GM19035 (cell line): ENCODE data around the gene DRG2.

Experiments
- ATAC-seq: cut with Tn5 transposase; IDR thresholded peaks from one replicate; pipeline ENCODE4 v1.9.1; 2021; ENCODE audit not compliant: unreplicated experiment

DRG2 gene

DNA sequence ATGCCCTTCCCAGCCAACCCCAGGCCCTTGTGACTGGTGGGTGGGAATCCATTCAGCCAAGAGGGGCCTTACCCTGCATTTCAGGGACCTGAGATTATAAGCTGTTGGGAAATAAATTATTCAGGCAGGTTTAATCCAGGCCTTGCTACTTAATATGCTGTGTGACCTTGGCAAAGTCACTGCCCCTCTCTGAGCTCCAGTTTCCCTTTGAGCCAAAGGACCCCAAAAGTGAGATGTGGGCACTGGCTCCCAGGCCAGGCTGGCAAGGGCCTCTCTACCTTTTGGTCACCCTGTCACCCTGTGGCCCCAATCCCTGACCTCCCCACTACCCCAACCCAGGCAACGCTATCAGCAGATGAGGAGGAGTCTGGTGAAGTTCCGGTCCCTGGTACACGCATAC is 54.7 kb downstream of the DRG2 start:
- no peak for ATAC-seq

DNA sequence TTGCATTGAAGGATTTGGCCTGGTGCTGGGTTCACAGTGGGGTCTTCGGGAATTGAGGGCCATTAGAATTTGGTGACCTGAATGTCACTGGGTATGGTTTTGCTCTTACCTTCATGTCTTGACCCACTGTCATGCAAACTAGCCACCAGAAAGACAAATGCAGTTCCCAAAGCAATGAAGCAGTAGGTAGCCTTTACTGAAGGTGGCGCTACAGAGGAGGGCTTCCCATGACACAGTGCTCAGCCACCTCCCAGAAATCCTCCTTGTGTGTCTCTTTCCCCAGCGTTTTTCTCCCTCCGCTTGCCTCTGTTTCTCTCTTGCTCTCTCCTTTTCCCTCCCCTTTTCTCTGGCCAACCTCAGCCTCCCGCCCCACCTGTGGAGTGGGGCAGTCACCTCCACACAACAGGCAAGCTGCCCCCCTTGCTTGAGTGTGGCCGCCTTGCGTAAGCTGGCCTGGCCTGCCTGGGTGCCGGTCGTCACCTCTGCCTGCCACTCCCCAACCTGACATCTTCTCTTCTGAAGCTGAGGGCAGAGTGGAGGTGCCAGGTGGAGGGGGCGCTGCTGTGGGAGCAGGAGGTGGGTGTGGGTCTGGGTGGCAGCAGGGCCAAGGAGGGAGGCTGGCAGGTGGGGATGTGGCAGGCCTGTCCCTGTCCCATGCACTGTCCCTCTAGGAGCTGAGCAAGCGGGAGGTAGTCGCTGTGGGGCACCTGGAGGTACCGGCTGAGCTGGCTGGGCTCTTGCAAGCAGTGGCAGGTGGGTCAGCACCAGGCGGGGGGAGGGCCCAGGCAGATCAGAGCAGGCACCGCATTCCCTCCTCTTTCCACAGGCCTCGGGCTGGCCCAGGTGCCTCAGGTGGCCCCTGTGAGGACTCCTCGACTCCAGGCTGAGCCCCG is 55.5 kb downstream of the DRG2 start:
- no peak for ATAC-seq

DNA sequence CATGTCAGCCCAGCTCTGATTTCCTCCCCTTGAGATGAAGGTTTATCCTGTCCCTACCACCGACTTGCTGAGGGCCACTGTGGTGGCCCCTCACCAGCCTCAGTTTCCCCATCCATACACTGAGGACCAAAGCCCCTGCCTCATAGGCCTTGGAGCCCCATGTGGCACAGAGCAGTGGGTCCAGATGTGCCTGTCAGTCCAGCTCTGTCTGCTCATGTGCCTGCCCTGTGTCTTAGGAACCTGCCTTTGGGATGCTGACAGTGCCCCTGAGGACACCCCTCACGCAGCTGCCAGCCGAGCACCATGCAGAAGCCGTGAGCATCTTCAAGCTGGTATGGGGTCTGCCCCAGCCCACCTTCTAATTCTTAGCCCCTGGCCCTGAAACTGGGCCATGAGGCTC is 56.5 kb downstream of the DRG2 start:
- no peak for ATAC-seq

DNA sequence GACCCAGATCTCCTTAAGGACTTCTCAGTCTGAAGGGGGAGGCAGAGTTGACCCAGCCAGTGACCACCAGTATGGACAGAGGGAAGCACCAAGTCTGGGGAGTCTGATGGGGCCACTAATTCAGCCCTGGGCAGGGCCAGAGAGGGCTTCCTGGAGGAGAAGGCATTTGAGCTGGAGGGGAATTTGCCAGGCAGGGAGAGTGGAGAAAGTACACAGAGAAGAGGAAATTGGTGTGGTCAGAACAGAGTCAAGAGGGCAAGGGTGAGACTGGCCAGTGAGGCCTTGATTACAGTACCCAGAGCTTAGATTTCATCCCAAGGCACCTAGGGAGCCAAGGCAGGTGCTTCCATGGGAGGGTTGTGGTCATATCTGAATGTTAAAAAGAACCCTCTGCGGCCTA is 57.1 kb downstream of the DRG2 start:
- ATAC-seq: no peak

DNA sequence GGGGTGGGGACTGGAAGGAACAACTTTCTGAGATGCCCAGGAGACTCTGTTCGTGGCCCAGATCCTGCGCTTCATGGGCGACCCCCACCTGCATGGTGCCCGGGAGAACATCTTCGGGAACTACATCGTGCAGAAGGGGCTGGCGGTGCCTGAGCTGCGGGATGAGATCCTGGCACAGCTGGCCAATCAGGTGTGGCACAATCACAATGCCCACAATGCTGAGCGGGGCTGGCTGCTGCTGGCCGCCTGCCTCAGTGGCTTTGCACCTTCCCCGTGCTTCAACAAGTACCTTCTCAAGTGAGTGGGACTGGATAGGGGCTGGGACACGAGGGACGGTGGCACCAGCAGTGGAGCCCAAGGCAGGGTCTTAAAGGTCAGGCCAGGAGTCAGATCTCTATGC is 58.1 kb downstream of the DRG2 start:
- no peak for ATAC-seq

DNA sequence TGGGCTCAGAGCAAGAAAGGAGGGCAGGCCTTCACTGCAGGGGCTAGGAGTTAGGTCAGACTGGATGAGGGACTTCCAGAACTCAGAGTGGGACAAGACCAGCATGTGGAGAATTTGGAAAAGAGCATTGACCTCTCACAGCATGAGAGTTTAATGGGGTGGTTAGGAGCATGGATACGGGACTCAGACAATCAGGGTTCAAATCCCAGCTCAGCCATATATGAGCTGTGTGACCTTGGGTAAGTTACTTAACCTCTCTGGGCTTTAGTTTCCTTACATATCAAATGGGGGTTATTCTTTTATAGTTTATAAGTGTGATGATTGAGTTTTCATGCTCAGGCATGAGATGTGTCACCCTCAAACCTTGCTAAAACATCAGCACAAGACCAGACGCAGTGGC is 58.5 kb downstream of the DRG2 start:
- no peak for ATAC-seq

DNA sequence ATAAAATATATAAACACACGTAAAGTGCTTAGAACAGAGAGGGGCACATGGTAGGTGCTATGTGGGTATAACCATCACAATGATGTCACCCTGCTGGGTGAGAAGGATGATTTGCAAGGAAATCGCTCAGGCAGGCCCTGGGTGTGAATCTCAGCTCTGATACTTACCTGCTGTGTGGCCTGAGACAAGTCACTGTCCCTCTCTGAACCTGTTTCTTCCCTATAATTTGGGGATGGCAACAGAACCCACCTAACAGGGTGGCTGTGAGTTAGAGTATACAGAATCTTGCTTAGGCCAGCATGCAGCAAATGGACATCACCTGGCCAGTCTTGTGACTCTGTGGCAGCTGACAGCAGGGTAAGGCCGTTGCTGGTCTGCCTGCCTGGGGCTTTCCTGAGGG is 59.2 kb downstream of the DRG2 start:
- ATAC-seq: no peak

DNA sequence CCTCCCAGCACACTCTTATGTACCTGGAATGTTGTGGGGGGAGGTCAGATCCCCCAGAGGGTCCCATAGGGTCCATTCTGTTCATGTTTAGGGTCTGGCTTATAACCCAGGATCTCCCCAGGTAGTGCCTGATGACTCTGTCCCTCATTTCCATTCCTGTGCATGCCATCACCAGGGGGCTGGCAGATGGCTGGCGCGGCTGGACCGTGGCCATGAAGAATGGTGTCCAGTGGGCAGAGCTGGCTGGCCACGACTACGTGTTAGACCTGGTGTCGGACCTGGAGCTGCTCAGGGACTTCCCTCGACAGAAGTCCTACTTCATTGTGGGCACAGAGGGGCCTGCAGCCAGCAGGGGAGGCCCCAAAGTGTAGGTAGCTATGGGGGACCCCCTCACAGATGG is 60.8 kb downstream of the DRG2 start:
- ATAC-seq: no peak

DNA sequence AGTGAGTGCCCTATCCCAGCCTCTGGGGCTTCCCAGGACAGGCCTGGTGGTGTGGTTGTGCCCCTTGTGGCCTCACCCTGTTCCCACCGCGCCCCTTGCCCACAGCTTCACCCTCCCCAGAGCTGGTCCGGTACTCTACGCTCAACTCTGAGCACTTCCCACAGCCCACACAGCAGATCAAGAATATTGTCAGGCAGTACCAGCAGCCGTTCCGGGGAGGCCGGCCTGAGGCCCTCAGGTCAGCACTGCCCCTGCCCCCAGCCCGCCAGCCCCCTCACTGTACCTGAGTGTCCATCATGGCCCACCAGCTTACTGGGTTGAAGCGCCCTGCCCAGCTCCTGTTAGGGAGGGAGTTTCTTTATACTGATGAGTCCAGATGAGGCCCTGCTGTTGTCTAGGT is 63.5 kb downstream of the DRG2 start:
- no peak for ATAC-seq

DNA sequence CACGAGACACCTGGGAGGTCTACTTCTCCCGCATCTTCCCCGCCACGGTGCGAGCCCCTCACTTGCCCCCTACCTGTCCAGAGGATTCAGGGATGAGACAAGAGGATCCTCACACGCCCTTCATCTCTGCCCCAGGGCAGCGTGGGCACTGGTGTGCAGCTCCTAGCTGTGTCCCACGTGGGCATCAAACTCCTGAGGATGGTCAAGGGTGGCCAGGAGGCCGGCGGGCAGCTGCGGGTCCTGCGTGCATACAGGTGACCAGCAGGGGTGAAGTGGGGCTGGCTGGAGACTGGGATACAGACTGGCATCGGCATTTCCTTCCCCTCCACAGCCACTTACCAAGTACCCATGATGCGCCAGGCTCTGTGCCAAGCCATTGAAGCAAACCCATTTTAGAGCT is 67.4 kb downstream of the DRG2 start:
- no peak for ATAC-seq

DNA sequence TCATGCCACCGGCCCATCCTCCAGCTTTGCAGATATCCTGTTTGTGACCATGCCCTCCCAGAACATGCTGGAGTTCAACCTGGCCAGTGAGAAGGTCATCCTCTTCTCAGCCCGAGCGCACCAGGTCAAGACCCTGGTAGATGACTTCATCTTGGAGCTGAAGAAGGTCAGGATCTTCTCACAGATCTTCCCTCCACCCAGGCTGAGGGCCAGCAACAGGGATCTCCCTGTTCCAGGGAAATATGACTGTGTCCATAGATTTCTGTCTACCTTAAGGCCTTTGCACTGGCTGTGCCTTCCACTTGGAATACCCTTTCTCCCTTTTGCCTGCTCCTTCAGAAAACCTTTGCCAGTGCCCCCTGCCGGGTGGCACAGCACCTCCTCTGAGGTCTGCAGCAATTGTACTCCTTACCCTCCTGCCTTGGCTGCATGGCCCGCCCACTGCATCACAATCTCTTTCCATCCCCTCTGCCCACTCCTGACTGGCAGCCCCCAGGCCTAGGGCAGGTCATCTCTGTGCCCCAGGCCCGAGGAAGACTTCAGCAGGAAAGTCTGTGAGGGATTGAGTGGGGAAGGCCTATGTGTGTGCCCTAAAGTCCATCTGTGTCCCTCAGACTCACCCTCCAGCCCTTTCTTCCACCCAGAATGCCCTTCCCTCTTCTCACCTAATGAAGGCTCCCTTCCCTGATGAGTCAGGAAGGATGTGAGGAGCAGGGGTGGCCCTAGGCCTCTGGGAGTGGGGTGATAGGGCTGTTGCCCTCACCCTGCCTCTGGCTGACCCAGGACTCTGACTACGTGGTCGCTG is 68.6 kb downstream of the DRG2 start:
- ATAC-seq: no peak

DNA sequence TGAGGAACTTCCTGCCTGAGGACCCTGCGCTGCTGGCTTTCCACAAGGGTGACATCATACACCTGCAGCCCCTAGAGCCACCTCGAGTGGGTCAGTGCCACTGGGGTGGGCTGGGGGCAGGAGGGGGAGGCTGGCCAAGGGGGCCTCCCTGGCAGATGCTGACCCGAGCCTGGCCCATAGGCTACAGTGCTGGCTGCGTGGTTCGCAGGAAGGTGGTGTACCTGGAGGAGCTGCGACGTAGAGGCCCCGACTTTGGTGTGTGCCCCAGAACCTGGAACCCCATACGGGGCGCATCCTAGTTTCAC is 69.2 kb downstream of the DRG2 start:
- ATAC-seq: no peak
